Stimulated activated CD8-positive, alpha-beta memory T cell treated with anti-CD3 and anti-CD28 coated beads, Interleukin-12 subunit alpha, Interleukin-12 subunit beta, amount 100 ng/mL, for 24 hours (primary cell): ENCODE measurements around the gene ZC3H7A.

Experiments used
- DNase-seq: peaks from one replicate; pipeline ENCODE4 v3.0.0-alpha.2; 2020; ENCODE audit errors: extremely low read depth

Gene ZC3H7A

GRCh38 chr16:11737713-11738112 is 59.3 kb downstream of the ZC3H7A start:
- DNase-seq: no peak

- no peak for DNase-seq
Measured at GRCh38 chr16:11736903-11737302, 60.2 kb downstream of the ZC3H7A start.

- DNase-seq: no peak
Measured at GRCh38 chr16:11735787-11736186, 61.3 kb downstream of the ZC3H7A start.

GRCh38 chr16:11734653-11735043 is 62.4 kb downstream of the ZC3H7A start:
- DNase-seq: no peak

DNA sequence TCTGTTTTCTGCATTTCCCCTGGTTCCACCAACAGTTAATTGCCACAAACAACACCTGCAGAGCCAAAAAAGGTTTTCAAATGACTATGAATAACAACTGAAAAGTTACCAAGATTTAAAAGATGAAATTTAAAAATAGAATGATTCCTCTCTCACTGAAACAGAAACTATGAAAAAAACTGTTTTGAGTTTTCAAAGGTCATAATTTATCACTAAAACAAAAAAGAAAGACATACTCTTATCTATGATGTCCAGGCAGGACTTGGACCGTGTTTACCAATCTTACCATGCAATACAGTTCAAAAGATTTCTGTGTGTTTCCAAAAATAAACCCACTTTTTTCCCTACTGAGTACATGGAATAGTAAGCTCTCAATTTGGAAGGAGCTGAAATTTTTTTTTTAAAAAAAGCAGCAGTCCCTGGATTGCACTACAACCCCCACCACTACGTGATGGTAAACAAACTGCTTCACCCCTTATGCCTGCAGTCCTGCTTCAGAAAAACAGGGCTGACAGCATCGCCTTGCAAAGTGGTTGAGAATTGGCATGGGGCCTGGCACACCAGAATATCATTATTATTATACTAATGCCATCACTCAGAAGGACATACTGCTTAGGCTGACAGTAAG is 62.9 kb downstream of the ZC3H7A start:
- DNase-seq: no peak

GRCh38 chr16:11731222-11731621 is 65.8 kb downstream of the ZC3H7A start:
- no peak for DNase-seq

DNA sequence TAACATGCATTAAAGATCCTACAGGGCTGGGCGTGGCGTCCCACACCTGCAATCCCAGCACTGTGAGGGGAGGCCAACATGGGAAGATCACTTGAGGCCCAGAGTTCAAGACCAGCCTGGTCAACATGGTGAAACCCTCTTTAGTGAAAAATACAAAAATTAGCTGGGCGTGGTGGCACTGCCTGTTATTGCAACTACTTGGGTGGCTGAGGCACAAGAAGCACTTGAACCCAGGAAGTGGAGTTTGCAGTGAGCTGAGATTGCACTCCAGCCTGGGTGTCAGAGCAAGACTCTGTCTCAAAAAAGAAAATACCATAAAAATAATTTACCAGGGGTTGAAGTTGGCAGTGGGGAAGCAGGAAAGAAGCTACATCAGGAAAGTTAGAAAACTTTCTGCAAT is 67.3 kb downstream of the ZC3H7A start:
- no peak for DNase-seq

DNA sequence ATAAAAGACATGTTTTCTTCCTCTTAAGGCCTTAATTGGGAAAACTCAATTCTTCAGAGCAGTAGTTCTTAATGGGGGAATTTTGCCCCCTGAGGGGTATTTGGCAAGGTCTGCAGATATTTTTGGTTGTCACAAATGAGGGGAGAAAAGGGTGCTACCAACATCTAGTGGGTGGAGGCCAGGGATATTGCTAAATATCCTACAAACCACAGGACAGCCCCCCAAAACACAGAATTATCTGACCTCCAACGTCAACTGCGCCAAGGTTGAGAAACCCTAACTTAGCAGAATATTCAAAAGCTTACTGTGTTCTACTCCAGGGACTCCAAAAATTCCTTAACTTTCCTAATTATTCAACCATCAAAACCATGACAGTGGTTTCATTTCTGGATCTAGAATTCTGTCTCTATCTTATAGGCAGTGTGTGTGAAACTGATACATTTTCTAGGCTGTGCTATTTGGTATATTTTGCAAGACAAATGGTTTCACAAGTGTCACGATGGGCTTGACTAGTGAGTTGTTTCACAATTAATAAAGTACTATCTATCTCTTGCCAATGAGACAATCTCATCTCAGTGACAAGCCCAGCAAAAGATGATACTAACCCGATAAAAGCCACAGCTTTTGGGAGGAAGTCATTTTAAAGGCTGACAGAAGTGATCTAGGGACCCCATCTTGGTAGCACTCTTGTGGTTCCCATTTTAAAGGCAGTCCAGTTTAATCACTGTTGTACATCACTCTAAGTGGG is 69.1 kb downstream of the ZC3H7A start:
- no peak for DNase-seq

DNA sequence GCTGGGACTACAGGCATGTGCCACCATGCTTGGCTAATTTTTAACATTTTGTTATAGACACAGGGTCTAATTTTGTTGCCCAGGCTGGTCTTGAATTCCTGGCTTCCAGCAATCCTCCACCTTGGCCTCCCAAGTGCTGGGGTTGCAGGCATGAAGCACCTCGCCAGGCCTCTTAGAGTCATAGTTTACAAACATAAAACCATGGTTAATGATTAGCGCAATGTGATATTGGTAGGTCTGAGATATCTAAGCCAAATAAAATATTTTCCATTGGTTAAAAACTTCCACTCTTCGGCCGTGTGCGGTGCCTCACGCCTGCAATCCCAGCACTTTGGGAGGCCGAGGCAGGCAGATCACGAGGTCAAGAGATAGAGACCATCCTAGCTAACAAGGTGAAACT is 71.0 kb downstream of the ZC3H7A start:
- no peak for DNase-seq

GRCh38 chr16:11725457-11725856 is 71.6 kb downstream of the ZC3H7A start:
- no peak for DNase-seq

DNA sequence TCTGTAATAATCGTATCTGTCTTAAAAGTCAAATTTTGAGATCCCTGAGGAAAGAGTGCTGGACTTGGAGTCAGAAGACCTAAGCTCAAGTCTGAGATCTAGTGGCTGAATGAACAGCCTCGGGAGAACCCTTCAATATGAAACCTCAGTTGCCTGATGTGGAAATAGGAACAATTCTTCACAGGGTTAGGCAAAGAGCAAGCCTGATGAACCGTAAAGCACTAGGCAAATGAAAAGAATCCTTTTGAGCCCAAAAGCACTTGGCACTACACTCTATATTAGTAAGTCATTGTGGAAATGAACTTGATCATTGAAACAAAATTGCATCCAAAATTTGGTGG is 74.6 kb downstream of the ZC3H7A start:
- no peak for DNase-seq

GRCh38 chr16:11721781-11722467 is 75.1 kb downstream of the ZC3H7A start:
- no peak for DNase-seq

DNA sequence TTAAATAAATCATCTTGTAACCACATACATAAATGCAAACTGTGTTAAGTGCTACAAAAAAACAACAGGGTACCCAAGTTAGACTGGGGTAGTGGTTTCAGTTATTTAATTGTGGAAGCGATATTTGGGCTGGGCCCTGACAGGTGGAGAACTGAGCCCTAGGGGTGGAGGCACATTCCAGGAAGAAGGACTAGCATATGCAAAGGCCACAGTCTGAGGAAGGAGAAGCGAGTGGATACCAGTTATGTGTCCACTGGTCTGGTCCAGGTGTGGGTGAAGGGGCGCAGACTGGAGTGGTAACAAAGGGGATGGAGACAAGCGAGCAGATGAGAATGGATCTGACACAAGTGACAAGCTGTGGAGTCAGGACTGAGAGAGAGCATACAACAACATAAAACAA is 77.3 kb downstream of the ZC3H7A start:
- DNase-seq: no peak

- DNase-seq: no peak
Measured at GRCh38 chr16:11719171-11719570, 77.9 kb downstream of the ZC3H7A start.

DNA sequence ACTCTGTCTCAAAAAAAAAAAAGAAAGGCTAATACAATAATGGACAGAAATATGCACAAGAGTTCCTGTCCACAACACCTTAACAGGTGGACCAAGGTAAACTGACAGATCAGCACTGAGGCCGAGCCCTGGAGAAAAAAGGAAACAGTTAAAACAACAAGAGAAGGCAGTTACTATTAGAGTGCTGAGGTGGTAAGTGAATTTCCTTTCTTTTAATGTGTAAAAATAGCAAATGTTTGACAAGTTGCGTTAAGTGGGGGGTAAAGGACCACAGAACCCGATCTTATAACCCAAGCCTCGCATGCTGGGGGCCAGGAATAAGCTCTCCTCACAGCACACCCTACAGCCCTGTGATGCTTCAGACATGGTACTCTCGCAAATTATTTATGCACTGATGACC is 79.2 kb downstream of the ZC3H7A start:
- DNase-seq: no peak

DNA sequence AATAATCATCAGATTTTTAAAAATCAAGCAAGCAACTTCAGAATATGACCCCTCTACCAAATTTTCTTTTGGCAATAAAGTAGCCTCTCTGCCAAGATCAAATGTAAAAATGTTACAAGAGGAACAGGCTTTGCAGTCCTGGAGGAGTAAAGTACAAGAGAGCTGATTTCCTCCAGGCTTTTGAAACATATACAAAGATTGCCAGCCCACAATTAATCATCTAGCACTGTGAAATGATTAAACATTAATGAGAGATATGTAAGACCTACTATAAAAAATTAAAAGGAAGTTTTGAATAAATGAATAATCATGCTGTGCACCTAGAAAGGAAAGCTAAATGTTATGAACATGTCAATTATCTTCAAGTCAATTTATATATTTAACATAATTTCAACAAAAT is 80.7 kb downstream of the ZC3H7A start:
- no peak for DNase-seq

DNA sequence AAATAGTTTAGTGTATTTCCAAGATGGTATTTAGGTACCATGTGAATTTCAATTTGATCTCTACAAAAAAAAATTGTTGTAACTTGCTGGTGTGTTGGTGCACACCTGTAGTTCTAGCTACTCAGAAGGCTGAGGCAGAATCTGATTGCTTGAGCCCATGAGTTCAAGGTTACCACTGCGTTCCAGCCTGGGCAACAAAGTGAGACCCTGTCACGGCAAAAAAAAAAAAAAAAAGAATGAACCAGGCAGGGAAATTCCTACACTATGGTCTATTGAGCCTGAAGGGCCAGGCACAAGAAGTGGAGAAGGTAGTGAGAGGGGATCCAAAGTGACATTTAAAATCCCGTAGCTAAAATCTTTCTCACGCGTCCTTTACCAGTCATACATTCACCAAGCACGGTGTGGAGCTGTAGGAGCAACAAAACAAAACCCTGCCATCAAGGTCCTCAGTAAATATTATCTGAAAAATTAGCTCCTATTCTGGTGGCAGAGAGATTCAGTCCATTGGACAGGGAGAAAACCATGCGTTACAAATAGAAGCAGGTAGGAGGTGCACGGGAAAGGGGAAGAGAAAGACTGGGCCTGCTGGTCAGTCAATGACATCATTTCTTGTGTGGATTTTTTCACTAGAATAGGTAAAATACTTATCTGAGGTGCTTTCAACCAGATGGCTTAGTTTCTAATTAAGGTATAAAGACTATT is 81.7 kb downstream of the ZC3H7A start:
- DNase-seq: no peak

DNA sequence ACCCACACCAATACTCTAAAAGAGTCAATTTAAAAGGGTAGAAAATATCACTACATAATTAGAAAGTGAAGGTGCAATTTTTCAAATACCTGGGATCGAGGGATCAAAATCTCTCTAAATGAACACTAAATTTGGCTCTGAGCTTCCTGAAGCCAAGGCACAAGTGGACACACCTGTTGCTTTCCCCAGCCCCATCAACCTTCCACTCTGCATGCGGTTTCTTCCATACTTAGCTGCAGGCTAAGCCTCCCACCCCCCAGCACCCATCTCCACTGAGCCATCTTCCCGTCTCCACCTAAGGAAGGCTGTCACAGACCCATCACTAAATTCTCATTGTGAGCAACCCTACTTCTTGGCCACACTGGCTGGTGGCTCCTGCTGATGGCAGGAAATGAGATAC is 84.9 kb downstream of the ZC3H7A start:
- no peak for DNase-seq

GRCh38 chr16:11711662-11712061 is 85.4 kb downstream of the ZC3H7A start:
- no peak for DNase-seq

DNA sequence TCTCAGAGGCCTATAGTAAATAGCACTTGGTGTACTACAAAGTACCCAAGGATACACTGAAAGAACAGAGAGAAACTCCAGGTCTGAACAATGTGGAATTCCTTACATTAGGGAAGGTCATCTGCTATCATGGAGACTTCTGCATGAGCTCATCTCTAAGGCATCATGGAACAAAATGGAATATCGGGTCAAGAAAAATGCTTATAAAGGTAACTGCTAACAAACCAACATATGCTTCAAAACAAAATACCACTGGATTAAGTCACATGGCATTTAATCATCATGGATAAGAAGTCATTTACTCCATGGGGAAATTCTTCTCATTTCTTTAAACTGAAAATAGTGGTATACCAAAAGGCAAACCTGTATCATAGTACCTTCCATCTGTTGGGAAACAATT is 88.6 kb downstream of the ZC3H7A start:
- no peak for DNase-seq

- DNase-seq: no peak
Measured at GRCh38 chr16:11707679-11708197, 89.3 kb downstream of the ZC3H7A start.

DNA sequence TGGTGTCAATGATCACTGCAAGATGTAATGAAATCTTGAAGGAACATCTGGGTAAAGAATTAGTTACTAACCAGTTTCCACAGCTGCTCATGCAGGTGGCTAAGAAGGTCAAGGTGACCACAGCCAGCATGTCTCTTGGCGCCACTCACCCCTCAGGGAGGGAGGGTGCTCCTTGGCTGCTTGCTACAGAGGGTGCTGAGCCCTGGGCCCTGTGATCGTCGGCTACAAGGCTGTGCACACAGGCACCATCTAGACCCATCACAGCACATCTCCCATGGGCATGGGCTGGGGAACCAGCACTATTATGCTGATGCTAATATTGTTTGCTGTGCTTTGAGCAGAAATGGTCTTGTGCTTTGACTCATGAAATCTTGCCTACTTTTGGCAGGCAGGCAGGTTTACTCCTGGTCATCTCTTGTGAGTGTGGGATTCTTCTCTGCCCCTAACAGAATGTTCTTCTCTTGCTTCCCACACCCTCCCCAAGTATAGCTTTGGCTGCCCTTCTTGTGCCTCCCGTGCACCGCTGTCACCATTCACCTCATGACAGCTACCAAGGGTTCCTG is 90.8 kb downstream of the ZC3H7A start:
- no peak for DNase-seq
